LNCAP (cell line): ENCODE data around the gene MELTF.

ENCODE experiments used
- TF ChIP-seq, protein P1 (sequence below): fragments of 450-650 bp; IDR thresholded peaks from 2 replicates; pipeline ENCODE4 v1.5.1; 2017; ENCODE audit warnings: mild to moderate bottlenecking

MELTF gene

DNA sequence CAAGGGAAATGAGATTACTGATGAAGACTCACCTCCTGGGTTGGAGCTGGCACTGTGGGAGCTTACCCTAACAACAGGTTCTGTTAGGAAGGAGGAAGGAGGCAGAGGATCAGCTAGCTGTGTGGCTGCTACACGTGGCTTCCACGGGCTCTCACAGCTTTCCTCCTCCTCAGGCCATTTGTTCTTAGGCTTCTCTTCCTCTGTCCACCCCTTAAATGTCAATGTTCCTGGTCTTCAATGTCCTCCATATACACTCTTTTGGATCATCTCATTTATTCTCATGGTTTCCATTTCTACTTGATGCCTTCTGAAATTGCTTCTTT is 66.0 kb downstream of the MELTF start:
- TF ChIP-seq, protein P1, sequence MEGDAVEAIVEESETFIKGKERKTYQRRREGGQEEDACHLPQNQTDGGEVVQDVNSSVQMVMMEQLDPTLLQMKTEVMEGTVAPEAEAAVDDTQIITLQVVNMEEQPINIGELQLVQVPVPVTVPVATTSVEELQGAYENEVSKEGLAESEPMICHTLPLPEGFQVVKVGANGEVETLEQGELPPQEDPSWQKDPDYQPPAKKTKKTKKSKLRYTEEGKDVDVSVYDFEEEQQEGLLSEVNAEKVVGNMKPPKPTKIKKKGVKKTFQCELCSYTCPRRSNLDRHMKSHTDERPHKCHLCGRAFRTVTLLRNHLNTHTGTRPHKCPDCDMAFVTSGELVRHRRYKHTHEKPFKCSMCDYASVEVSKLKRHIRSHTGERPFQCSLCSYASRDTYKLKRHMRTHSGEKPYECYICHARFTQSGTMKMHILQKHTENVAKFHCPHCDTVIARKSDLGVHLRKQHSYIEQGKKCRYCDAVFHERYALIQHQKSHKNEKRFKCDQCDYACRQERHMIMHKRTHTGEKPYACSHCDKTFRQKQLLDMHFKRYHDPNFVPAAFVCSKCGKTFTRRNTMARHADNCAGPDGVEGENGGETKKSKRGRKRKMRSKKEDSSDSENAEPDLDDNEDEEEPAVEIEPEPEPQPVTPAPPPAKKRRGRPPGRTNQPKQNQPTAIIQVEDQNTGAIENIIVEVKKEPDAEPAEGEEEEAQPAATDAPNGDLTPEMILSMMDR = no peak

DNA sequence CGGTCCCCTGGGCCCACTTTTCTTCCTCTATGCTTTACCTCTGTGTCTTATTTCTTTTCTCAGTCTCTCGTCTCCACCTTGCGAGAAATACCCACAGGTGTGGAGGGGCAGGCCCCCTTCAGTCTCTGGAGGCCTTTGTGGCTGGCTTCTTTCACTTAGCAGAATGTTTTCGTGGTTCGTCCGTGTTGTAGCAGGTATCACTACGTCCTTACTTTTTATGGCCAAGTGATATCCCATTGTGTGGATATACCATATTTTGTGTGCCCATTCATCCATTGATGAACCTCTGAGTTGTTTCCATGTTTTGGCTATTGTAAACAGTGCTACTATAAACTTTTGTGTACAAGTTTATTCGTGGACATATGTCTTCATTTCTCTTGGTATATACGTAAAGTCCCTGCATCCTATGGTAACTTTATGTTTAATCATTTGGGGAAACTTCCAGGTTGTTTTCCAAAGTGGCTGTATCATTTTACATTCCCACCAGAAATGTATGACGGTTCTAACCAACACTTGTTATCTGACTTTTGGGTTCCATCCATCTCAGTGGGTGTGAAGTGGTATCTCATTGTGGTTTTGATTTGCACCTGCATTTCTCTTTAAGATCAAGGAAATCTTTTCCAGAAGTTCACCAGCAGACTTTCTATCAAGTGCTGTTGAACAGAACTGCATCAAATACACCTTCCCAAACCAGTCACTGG is 66.5 kb downstream of the MELTF start:
- TF ChIP-seq, protein P1 = no peak

DNA sequence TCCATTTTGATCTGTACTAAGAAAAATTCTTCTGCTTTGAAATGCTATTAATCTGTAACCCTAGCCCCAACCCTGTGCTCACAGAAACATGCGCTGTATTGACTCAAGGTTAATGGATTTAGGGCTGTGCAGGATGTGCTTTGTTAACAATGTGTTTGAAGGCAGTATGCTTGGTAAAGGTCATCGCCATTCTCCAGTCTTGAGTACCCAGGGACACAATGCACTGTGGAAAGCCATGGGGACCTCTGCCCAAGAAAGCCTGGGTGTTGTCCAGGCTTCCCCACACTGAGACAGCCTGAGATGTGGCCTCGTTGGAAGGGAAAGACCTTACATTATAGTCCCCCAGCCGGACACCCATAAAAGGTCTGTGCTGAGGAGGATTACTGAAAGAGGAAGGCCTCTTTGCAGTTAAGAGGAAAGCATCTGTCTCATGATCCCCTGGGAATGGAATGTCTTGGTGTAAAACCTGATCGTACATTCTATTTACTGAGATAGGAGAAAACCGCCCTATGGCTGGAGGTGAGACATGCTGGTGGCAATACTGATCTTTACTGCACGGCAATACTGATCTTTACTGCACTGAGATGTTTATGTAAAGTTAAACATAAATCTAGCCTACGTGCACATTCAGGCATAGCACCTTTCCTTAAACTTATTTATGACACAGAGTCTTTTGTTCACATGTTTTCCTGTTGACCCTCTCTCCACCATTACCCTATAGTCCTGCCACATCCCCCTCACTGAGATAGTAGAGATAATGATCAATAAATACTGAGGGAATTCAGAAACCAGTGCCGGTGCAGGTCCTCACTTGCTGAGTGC is 67.3 kb downstream of the MELTF start:
- TF ChIP-seq, protein P1 = no peak

GRCh38 chr3:196954832-196955231 is 74.8 kb downstream of the MELTF start:
- TF ChIP-seq, protein P1 = no peak
